HG03439 (cell line): ENCODE data around the gene FKBP4.

Source experiments
- ATAC-seq: cut with Tn5 transposase; IDR thresholded peaks from one replicate; pipeline ENCODE4 v1.9.1; 2021; ENCODE audit warnings: mild to moderate bottlenecking, moderate library complexity; ENCODE audit not compliant: unreplicated experiment

Gene FKBP4

GRCh38 chr12:2842948-2843347 is 48.2 kb downstream of the FKBP4 start:
- no peak for ATAC-seq

GRCh38 chr12:2844786-2845185 is 50.0 kb downstream of the FKBP4 start:
- ATAC-seq: no peak

GRCh38 chr12:2845280-2845679 is 50.5 kb downstream of the FKBP4 start:
- no peak for ATAC-seq

GRCh38 chr12:2851931-2852330 is 57.2 kb downstream of the FKBP4 start:
- no peak for ATAC-seq

GRCh38 chr12:2853626-2854025 is 58.9 kb downstream of the FKBP4 start:
- no peak for ATAC-seq
